Neural progenitor cell (in vitro differentiated cells): ENCODE measurements around the gene WWTR1.

ENCODE experiments used
- EZH2 ChIP-seq: fragments of 200-600 bp; sonication (generic); IDR thresholded peaks from 2 replicates; pipeline ENCODE4 v1.6.1; 2017; ENCODE audit warnings: antibody characterized with exemption, mild to moderate bottlenecking, moderate library complexity
- TF ChIP-seq, protein P1 (sequence below): fragments of 200-600 bp; sonication (generic); IDR thresholded peaks from 2 replicates; pipeline ENCODE4 v1.5.1; 2017; ENCODE audit warnings: antibody characterized with exemption, mild to moderate bottlenecking

DNA sequence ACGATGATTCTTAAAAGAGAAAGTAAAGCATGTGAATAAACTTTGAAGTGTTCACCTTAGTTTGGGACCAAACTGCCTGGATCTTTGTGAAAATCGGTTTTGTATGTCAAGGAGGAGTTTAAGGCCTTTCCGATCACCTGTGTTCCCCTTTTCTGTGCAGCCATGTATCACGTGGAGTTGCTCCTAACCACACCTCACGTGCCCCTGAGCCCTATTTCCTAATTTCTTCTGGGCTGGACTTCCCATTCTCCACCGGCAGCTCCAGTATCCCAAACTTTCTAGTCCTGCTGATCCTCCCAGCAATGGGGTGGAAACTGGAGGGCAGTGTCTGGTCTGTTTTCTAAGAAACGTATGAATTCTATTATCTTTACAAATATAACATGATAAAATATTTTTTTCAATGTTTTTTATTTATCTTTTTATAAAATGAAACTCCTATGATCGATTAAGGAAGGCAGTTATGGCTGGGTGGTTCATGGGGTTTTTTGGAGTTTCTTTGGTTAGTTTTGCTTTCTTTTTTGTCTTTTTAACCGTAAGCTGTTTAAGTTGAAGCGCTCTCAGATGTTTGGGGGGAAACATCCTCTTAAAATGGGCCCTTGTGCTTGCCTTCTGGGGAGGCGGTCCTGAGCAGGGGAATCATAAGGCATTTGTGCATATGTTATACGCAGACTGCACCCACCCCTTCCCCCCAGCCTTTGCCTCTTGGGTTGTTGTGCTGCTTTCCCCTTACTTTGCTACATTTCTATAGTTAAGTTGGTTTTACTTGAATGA is 43.6 kb upstream of the WWTR1 start:
- no peak for TF ChIP-seq EZH2
- TF ChIP-seq, protein P1, sequence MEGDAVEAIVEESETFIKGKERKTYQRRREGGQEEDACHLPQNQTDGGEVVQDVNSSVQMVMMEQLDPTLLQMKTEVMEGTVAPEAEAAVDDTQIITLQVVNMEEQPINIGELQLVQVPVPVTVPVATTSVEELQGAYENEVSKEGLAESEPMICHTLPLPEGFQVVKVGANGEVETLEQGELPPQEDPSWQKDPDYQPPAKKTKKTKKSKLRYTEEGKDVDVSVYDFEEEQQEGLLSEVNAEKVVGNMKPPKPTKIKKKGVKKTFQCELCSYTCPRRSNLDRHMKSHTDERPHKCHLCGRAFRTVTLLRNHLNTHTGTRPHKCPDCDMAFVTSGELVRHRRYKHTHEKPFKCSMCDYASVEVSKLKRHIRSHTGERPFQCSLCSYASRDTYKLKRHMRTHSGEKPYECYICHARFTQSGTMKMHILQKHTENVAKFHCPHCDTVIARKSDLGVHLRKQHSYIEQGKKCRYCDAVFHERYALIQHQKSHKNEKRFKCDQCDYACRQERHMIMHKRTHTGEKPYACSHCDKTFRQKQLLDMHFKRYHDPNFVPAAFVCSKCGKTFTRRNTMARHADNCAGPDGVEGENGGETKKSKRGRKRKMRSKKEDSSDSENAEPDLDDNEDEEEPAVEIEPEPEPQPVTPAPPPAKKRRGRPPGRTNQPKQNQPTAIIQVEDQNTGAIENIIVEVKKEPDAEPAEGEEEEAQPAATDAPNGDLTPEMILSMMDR = no peak
